Activated CD8-positive, alpha-beta memory T cell treated with anti-CD3 and anti-CD28 coated beads, Interleukin-2, amount 50 U/mL, for 48 hours (primary cell): ENCODE data around the gene ABCC4.
"Not testable (repeated sequence)": the region's sequence is repeated elsewhere in the genome, so short reads cannot be mapped to it uniquely, and the experiment has no call there.

Source experiments
- DNase-seq: peaks from one replicate; pipeline ENCODE4 v3.0.0-alpha.2; 2020

ABCC4 gene

DNA sequence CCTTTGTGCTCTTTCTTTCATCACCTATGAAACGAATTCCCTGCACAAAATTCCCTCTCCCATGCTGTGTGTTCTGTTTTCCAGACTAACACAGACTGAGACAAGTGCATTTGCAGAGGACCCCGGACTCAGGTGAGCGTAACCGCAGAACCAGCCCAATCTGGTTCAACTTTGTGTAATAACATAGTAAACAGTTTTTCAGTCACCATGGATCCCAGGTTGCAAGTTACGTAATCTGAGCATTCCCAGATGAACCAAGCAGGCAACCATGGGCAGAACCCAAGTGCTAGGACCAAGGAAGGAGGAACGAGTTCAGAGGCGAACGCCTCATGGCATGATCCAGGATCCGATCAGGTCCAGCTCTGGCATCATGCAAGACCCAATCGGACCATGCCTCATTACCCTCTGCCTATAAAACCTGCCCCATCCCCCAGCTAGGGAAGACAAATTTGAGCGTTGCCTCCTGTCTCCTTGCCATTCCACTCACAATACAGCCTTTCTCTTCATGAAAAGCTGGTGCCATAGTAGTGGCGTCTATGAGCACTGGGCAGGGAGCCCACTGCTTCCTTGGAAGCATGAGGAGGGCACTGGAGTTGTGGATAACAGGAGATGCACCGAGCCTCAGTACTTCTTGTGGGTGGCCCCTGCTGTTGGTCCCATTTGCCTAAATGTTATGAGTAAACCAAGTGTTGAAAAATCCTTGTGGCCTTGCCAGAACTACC is 107.6 kb downstream of the ABCC4 start:
- DNase-seq, result no peak

DNA sequence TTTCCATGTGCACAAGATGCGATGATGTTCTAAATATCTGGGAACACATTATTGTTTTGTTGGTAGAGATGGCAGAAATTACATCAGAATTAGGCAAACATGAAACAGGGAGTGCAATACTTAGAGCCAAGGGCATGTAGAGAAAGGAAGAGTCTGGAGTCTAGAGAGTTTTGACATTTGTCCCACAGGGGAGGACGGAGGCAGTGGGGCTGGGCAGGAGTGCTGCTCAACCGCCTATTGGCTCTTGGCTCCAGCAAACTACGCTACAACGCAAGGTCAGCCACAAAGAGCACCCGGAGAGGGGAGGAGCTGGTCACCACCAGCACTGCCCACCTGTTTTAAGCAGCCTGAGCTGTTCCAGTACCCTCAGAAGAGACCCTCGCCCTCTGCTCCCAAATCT is 108.3 kb downstream of the ABCC4 start:
- no peak for DNase-seq

DNA sequence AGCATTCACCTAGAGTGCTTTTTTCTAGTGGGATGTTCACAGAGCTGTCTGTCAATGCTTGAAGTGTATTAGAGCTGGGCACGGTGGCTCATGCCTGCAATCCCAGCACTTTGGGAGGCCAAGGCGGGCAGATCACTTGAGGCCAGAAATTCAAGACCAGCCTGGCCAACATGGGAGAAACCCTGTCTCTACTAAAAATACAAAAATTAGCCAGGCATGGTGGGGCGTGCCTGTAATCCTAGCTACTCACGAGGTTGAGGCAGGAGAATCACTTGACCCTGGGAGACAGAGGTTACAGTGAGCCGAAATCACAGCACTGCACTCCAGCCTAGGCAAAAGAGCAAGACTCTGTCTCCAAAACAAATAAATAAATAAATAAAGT is 108.7 kb downstream of the ABCC4 start:
- not testable (repeated sequence) for DNase-seq

DNA sequence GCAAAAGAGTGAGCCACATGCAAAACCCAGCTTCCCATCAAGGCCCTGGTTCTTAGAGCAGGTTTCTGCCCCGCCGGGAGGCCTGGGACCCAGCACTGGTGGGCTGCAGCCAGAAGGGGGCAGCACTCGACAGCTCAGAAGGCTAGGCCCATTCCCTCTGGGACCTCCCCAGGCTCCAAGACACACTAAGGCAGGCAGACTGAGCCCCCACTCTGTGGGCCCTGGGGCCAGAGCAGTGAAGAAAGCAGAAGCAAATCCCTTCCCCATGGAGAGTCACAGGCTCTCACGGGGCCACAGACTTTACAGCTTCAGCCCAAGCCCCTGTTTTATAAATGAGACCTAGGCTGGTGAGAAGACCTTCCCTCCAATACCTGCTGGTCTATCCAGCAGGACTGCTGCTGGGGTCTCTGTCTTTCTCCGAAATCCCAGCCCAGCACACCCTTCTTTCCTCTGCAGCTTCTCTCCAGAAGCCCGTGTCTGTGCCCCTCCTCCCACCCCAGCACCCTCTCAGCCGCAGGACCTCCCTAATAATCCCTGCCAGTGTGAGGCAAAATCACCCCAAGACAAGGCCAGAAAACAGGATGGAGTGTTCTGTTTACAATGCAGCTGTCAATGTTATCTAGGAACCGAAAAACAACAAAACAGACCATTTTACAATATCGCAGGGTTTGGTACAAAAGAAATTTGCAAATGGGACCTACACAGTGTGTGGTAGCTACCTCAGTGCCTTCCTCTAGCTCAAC is 109.3 kb downstream of the ABCC4 start:
- peak; percentile 87 for DNase-seq

DNA sequence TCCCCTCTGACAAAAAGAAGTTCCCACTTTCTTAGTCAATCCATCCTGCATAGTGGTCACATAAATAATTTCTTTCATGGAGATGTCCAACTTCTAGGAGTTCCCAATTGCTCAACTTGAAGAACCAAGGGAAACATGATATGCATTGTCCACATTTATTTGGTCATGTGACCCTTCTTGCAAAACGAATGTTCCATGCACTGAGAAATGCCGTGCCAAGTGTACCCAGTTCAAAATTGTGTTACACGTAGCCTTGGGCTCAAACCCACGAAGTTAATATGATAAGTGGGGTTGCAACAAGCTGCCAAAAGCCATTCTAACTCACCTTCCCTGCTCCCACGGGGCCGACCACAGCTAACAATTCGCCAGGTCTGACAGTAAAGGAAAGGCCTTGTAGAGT is 113.1 kb downstream of the ABCC4 start:
- DNase-seq, result no peak

DNA sequence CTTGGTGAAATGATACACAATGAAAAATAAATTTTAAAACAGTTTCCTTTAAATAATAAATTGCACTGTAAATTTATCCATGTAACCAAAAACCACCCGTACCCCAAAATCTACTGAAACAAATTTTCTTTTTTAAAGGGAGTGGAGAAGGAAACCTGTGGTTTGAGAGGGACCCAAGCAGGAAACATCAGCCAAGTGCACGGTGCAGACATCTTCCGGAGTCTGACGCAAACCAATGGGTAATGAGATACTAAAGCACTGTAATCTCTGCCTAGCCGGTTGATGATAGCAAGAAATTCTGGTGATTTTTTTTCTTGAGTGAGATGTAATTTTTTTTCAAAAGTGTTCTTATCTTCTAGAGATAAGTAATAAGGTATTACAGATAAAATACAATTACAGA is 115.4 kb downstream of the ABCC4 start:
- no peak for DNase-seq

DNA sequence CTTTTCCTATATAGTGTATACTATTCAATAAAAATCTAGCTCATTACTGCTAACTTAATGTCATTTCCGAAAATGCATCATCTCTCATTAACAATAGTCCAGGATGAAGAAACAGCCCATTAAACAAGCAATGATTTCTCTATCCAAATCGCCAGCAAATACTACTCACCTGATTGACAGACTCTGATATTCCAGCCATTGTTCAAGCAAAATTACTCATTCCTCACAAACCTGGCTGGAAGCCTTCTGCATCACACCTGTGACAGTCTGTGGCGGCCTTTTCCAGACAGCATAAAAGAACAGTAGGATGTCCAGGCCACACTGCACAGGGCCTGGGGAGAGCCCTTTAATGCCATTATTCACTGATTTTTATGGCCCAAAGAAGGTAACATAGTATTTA is 115.9 kb downstream of the ABCC4 start:
- DNase-seq, result no peak

DNA sequence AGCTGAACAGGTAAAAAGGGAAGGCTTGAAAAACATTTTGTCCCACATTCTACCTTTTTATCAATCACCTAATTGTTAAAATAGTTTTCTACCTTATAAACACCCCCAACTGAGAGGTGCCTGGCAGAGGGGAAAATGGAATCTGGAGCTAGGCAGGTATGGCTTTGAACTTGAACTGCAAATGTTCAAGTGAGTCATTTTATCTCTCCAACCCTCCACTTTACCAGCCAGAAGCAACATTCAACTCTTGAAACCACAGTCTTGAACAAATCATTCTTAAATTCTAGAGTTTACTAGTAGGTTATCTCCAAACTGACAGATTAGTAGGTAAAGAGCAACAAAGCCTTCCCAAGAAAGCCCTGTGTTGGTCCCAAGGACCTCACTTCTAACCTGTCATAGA is 116.9 kb downstream of the ABCC4 start:
- DNase-seq, result no peak

DNA sequence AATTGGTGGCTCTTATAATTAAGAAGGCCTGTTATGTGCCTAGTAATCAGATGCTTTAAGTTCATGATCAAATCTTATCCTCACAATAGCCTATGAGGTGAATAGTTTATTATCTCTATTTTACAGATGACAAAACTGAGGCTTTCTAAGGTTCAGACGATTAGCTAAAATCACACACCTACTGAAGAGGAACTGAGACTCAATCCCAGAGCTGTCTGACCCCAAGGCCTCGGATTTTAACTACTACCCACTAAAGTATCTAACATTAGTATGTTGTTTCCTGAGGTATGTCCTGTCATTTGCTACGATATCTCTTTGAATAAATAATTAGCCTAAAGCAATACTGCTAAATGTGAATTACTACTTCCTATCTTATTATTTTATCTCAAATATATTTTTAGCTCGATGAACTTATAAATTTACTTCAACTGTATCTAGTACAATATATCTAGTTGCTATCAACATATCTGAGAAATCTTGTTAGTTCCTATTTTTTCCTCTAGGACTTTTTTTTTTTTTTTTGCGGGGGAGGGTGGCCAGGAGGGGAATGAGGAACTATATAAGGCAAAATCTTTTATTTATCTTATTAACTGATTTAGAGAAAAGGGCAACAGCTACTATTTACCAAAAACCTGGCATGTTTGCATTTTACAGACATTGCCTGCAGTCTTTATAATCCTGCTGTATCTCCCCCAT is 118.5 kb downstream of the ABCC4 start:
- DNase-seq, result no peak

DNA sequence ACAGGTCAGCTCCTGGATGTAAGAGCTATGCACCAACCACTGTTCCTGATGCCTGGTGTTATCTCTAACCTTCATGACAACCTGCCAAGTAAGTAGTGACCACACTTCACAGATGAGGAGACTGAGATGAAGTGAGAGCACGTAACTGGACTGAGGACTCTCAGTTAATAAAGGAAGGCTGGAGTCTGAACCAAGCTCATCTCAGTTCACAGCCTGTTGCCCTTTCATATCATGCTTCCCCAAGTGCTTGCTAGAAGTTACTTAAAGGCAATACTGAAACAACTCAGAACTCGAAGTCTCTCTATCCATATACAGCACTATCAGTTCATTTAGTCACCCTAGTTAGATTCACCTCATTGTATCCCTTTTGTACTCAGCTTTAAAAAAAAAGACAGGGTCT is 119.7 kb downstream of the ABCC4 start:
- no peak for DNase-seq

DNA sequence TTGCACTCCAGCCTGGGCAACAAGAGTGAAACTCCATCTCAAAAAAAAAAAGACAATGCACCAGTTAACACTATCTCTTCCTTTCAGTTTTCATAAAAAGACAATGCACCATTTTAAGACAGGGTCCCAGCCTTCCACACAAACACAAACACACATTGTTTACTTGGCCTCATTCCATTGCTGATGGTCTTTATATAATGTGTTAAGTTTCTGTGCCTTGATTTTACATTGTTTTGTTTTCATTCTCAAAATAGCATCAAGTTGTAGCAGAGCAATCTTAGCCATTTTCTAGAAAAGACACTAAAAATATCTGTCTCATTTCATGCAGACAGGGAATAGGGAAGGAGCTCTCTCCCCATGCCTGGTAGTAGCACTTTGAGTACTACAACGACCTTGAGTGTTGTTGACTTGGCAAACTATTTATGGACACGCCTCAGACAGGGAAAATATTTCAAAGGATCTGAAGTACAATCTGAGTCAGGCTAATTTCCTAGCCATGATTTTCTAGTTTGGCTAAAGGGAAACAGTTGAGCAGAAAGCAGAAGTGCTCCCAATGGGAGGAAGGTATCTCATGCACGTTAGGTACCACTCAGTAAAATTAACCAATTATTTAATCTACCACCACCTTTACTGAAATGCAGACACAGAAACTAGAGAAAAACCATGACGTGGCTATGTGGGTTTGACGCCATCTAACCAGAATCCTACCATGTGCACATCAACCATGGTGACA is 120.6 kb downstream of the ABCC4 start:
- no peak for DNase-seq

DNA sequence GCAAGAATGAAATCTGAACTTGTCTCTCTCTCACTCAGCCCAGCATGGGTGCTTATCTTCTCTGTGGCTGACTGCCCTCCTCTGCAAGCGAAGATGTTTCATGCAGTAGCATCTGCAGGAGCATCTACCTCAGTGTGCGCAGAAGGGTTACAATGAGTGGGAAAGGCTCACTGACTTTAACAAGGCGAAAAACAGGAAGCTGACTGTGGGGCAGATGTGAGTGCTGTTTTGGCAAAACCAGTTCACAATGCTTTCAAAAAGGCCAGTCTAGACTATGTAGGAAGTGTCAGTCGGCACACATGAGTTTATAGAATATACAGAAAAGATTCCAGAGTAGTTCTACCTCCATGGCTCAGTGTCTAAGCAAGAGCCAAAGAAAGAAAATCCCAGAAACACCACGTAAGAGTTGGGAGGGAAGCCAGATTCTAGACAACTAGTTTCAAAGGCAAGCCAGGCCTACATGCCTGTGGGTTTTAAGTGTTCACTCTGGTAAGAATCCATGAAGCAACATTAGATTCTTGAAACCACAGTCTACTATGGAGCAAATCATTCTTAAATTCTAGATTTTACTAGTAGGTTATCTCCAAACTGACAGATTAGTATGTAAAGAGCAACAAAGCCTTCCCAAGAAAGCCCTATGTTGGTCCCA is 124.5 kb downstream of the ABCC4 start:
- DNase-seq, result no peak

DNA sequence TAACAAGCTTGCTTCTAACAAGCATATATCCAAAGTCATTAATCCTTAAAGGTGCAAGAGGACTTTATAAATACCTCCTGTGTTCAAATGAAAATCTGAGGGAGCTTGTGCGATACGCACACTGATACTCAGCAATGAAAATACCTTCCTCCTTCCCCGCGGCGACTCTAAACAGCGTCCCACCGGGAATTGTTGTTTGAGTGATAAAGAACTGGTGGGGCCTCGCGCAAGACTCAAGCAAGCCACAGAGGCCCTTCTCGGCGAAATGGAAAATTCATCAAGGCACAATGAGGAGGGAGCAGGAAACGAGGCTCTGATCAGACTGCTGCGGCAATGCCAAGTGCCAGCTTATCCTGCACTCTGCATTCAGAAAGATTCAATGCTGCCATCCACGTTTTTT is 126.7 kb downstream of the ABCC4 start:
- no peak for DNase-seq

DNA sequence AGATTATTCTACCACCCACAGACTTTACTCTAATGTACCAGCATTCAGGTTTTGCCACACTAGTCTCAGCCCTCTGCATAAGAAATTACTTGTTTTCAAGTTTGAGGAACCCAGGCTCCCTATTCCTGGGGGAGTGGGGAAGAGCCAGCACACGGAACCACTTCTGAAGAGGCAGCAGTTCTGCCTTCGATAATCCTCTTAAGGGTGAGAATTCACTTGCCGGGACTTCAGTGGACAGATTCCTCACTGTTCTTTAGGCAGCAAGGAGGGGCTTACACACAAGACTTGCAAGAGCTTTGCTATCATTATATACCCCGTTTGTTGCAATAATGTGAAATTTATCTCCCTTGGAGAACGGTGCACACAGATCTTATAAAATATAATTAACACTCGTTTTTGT is 133.1 kb downstream of the ABCC4 start:
- DNase-seq, result no peak

DNA sequence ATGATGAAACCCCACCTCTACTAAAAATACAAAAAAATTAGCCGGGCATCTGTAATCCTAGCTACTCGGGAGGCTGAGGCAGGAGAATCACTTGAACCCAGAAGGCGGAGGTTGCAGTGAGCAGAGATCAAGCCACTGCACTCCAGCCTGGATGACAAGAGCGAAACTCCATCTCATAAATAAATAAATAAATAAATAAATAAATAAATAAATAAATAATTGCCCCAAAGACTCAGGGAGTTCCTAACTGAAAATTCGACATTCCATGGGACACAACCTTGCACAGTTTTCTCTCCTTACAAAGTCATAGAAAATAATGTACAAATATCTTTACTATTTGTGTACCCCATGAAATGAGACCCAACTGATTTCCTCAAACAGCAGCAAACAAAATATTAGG is 134.2 kb downstream of the ABCC4 start:
- not testable (repeated sequence) for DNase-seq

DNA sequence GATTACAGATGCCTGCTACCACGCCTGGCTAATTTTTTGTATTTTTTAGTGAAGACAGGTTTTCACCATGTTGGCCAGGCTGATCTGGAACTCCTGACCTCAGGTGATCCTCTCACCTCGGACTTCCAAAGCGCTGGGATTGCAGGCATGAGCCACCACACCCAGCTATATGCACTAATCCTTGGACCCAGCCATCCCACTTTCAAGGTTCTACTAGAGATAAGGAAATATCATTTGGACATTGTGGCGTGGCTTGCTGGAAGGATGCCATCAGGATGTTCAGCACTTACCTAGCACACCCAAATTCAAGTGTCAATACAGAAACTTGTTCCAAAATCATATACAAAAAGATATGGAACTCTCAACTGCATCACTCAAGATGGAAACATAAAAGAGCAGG is 136.4 kb downstream of the ABCC4 start:
- no peak for DNase-seq

DNA sequence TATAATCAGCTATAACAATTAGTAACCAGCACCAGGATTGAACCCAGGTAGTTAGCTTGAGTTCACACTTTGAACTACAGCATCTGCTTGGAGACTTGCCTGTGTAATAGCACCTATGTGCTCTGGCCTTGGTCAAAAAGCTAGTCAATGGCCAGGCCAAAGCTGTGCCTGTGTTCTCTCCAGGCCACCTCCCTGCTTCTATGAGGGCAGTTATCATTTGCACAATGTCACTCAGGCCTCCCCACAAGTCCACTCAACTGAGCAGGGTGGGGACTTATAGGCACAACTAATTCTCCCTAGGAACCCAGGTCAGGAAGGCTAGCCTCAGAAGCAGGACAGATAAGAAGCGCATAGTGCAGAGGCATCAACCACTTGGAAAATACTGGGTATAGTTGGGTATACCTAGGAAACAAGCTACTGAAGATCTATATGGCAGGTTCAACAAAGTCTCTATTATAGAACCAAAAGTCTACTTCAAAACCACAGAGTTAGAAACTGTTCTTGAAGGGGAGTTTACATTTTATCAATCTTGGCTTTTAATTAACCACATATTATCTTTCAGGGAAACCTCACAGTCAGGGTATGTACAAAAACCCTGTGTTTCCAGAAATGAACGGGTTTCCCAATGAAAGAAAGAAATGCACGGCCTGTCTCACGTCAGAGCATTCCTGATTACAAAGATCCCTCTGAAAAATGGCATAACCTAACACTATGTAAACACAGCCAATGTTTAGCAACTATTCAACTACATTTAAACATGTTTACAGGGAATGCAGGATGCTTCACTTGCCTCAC is 140.9 kb downstream of the ABCC4 start:
- DNase-seq, result no peak

DNA sequence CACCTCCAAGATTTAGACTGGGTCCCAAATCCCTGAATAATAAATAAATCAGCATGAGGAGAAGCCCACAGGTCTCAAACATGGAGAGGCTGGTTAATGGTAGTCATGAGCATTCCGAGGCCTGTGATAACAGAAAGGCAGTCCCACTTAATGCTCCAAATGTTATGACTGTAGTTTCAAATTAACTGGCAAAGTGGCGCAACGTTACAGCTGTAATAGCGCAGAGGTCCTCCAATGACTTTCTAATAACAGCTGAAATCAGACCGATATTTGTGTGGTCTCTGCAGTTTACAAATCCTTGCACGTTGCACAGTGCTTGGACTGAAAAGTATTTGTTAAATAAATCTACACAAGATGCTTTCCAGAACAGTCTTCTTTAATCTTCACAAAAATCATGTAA is 141.8 kb downstream of the ABCC4 start:
- no peak for DNase-seq

DNA sequence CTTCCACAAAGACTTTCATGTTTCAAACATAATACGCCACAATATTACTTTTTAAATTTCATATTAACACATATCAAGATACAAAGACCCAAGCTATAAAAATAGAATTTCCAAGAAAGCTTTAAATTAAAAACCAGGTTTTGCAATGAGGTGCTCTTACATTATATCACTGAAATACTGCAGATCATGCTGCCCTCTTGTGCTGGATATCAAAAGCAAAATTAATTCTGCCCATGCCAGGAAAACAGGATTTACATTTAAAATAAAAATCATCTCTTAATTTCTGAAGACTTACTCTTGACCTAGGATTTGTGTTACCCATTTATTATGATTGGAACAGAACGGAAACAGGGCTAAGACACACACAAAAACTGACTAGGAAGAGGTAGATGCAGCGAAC is 145.0 kb downstream of the ABCC4 start:
- DNase-seq, result no peak

DNA sequence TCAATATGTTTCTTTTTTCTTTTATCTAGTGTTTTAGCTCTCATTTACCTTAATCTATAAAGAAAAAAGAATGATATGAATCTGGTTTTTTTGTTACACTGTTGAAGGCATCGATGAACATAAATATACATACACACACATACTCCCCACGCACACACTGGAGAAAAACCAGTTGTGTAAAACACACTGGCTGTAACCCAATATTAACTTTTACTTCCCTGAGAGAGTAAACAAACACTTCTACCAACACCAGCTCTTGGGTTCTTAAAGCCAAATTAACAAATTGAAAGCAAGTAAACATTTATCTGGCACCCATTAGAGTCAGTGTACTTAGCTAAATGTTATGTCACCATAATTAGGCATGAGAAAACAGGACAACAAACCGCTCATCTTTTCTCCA is 145.7 kb downstream of the ABCC4 start:
- no peak for DNase-seq

DNA sequence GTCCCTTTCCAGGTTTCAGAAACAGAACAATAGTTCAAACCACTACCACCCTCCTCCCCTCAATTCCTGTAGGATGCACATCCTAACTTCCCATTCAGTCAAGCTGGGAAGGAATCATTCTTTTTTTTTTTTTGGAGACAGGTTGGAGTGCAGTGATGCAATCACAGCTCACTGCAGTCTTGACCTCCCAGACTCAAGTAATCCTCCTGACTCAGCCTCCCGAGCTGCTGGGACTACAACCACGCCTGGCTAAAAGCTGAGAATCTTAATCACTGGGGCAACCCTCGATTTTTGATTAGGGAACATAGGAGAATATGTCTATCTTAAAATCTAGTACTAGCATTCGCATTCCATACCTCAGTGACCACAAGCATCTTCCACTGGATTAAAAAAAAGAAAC is 146.2 kb downstream of the ABCC4 start:
- no peak for DNase-seq

DNA sequence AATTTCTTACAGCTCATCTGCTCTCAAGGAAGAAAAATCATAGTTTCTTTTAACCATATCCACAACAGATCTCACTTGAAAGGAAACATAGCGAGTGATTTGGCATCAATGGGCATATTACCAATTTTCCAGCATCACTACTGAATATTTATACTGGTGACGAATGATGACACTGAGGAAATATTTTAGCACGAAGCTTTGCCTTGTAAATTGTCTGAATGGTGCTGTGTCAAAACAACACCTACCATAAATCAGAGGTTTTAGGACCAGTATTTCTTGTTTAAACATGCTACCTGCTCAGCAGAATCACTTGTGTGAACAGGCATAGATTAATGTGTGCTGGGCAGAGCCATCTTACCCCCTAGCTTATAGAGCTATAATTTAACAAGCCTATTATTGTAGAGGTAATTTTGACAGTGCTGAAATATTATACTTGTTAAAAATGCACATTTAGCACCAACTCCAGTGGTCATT is 146.8 kb downstream of the ABCC4 start:
- no peak for DNase-seq
